CD4-positive, alpha-beta T cell treated with Interleukin-1 beta for 1 hour (primary cell): ENCODE data around the gene FRA10AC1.
"Not testable (repeated sequence)": the region's sequence is repeated elsewhere in the genome, so short reads cannot be mapped to it uniquely, and the experiment has no call there.

ENCODE experiments used
- DNase-seq, 2 donors: peaks; one replicate each; pipeline ENCODE4 v3.0.0-alpha.2; 2020 to 2022

The FRA10AC1 gene

DNA sequence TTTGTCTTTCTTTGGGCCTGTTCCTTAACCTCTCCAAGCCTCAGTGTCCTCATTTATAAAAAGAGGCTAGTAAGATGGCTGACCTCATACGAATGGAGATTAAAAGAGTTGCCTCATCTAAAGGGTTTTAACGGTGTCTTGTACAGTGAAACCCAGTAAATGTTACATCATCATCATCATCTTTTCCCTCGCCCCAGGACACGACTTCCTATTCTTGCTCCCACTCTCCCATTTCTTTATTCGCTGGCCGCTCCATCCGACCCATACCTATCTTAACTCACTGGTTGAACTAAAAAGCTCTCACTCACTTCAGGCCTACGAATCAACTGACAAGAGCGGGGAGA, 554 bp downstream of the FRA10AC1 start:
- no peak for DNase-seq

DNA sequence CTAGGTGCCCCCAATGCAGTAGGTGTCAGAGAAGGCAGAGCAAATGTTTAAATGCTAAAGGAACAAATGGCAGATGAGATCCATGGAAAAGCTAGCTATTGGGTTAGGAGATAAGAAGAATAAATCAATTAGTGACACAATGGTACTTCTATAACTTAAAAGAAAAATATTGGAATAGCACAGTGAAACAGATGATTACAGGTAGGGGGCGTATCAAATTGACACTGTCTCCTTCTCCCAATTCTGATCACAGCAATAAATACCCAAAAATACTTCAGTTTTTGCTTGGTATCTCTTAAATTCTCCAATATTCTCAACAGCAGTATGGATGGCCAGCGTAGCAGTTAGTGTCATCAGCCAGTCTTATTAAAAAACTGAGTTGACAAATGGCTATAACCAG, 5.2 kb downstream of the FRA10AC1 start:
- DNase-seq: no peak

DNA sequence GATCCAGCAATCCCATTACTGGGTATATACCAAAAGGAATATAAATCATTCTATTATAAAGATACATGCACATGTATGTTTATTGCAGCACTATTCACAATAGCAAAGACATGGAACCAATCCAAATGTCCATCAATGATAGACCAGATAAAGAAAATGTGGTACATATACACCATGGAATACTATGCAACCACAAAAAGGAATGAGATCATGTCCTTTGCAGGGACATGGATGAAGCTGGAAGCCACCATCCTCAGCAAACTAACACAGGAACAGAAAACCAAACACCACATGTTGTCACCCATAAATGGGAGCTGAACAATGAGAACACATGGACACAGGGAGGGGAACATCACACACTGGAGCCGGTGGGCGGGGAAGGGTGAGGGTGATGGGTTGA, 5.8 kb downstream of the FRA10AC1 start:
- DNase-seq: not testable (repeated sequence)

DNA sequence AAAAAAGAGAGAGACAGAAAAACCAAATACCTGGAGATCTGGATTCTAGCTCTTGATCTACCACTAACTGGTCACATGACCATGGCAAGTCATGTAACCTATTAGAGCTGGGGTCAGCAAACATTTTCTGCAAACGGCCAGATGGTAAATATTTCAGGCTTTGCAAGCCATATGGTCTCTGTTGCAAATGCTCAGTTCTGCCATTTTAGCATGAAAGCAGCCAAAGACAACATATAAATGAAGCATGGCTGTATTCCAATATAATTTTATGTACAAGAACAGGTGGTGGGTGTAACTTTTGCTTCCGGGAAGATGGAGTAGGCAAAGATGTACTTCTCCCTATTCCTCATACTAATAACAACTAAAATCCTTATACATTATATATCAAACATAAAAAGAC, 6.7 kb downstream of the FRA10AC1 start:
- no peak for DNase-seq

DNA sequence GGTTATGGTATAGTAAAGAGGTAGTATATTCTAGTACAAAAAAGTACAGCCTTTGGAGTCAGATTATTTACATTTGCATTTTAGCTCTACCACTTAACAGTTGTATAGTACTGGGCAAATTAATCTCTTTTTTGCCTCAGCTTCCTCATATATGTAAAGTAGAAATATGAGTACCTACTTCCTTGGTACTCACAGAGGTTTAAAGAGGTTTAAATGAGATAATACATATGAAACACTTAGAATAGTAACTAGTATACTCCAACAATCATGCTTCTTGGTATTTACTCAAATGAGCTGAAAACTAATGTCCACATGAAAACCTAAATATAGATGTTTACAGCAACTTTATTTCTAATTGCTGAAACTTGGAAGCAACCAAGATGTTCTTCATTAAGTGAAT, 14.7 kb downstream of the FRA10AC1 start:
- no peak for DNase-seq

DNA sequence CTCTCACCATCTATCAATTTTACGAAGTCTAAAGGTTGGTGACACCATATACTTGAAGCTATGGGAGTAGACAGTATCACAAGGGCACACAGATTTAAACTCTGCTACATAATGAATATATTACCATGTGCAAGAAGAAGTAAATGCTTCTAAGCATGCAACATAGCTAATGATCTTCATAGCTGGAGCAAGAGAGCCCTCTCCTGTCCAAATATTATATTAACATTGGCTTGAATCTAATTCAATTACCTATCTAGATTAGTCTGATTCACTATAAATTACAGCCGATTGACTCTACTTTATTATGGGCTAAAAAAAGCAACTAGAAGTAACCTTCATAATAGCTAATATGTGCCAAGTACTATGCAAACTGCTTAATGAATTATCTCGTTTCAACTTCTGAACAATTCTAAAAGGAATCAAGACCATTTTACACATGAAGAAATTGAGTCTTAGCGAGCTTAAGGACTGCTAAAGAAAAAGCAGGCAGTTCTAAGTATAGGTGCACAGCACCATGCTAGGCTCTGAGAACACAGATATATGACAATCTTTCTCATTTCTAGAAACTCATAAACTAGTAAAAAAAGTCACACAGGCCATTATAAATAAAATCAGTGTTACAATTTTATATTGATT, 21.9 kb downstream of the FRA10AC1 start:
- DNase-seq: peak in 1 of 2 donors; percentile 16

DNA sequence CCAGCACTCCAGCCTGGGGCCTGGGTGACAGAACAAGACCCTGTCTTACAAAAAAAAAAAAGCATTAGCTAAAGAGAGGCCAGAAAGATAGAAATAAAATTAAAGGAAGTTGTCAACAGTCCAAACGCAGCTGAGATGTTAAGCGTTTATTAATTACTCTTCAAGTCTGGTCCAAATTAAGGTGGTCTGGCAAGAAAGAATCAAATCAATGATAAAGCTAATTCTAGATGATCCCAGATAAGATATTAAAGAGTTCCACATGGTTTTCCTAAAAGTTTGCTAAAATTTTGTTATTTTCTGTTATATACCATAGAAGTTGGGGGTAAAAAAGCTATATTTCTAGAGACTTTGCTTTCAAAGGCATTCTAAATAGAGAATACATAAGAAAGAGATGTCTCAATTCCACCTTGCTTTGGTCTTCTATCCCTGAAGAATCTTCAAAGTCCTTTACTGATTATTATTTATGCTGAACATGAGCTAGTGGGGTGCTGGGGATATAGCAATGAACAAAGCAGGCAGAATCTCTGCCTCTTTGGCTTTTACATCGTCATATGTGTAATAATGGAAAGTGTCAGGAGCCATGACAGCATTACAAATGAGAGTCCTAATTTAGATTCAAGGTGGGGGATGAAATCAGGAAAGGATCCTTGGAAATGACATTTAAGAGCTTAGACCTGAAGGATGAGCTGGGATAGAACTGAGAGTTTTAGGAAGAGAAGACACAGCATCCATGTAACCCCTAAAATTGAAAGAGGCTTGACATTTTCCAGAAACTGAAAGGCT, 23.4 kb downstream of the FRA10AC1 start:
- no peak for DNase-seq

DNA sequence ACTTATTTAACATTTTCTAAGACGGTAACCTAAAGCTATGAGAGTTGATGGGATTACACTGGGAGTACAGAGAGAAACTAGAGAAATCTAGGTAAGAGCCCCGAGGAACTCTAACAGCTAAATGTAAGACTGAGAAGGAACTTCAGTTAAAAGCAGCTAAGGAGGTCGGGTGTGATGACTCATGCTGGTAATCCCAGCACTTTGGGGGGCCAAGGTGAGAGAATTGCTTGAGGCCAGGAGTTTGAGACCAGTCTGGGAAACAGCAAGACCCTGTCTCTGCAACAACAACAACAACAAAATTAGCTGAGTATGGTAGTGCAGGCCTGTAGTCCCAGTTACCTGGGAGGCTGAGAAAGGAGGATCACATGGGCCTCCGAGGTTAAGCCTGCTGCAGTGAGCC, 24.0 kb downstream of the FRA10AC1 start:
- DNase-seq: no peak

DNA sequence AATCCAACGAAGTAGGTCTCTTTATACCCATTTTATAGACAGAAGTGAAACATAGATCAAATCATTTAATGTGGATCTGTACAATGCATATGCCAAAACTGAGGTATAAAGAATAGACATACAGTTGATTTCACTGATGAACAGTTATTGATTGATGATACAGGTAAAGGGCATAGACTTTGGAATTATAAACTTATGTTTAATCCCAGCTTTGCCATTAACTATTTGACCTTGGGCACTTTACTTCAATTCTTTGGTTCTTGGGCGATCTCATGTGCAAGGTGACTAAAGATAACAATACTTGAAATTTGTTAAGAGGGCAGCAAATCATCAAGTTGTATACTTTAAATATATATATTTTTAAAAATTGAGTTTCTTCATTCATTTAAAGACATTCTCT, 28.6 kb downstream of the FRA10AC1 start:
- DNase-seq: no peak

DNA sequence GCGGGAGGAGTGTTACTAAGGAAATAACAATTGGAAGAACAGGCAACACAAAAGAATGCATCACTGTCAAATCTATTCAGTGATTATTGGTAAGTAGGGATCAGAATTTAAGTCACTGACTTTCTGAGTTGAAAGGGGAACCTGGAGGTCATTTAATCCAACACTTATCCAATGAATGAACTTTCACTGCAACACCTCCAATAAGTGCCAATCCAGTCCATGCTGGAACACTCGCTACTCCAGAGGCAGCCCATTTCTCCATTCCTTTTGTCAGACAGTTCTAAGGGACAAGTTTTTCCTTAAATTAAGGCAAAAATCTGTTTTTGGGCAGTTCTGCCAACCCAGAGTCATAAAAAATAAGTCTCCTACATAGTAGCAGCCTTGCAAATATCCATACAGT, 29.5 kb downstream of the FRA10AC1 start:
- no peak for DNase-seq

DNA sequence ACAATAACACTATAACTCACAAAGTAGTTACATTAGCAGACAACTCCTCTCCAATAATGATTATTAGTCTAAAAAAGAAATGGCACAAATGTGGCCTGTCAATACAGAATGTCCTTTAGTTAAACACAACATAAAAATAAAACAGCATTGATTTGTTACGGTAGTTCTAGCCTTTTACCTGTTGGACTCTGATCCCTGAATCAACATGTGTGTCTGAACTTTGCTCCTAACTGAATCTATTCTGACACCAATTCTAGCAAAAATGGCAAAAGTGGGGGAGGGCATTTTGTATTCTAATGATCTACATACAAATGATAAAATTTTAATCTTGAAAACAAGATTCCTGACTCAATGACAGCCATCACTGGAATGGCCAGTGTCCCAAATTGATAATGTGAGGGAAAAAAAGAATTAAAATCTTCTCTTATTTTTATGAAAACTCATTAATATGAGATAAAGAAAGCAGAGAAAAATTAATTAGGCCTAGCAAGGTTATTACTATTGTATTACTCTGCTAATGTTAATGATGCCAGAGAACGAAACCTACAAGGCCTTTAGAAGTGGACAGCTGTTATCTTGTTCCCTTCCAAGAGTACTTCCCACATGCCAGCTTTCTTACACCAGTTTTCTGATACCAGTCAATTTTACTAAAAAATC, 30.2 kb downstream of the FRA10AC1 start:
- no peak for DNase-seq

DNA sequence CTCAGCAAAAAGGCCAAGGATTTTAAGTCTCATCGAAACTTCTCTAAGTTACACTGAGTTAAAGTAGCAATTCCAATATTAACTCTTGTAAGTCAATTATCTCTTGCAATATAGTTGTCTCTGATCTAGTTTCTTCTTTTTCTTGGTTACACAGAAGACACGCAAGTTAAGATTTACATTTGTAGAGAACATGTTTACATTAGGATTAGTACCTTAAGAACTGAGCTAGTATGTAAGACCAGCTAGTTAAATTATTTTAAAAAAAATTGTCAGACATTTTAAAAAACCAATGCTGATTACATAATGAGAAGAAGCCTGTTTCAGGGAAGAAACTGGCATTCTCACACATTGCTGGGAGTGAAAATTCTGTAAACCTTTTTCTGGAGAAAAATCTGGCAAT, 31.4 kb downstream of the FRA10AC1 start:
- DNase-seq: no peak

DNA sequence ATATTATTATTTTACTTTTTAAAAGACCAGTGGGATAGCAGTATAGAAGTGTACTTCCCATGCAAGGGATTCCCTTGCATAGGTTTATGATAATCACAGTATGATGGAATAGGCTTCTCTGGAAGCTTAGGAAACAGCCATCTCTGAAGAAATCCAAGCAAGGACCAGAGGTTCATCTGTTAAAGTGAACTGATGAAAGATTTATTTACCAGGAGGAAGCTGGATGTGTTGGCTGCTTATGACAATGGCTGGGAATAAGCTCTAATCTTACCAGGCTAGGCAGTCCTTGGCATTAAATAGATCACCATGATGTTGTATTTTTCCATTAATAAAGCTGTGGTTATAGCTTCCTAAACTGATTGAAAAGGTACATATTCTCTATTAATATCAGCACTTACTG, 32.0 kb downstream of the FRA10AC1 start:
- no peak for DNase-seq

DNA sequence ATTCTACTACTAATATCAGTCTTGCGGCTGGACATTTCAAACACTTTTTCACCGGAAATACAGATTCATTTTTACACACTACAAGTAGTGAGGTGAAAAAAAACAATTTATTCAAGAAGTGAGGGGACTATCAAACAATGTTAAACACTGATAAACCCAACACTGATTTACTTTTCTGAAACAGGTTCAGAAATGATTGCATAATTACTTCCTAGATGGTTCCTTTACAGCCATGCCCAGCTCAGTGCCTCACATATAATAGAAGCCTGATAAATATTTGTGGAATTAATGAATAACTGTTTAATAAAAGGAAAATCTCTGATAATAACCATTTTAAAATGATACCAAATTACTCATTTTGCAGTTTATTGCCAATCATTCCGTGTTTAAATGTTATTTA, 34.6 kb downstream of the FRA10AC1 start:
- no peak for DNase-seq

DNA sequence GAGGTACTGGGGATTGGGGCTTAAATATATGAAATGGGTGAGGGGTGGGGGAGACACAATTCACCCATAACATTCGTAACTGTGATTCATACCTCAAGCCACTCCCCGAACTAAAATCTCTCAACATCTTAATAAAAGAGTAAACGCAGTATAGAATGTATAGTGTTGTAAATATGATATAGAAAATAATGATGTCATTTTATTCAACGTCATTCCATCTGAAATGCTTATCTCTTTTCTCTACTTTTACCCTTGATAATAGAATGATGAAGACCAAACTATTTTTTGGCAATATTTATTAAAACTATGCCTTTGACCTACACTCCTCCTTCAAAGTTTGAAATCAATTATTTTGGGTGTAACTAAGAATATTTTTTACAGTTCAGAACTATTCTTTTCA, 36.4 kb downstream of the FRA10AC1 start:
- no peak for DNase-seq

DNA sequence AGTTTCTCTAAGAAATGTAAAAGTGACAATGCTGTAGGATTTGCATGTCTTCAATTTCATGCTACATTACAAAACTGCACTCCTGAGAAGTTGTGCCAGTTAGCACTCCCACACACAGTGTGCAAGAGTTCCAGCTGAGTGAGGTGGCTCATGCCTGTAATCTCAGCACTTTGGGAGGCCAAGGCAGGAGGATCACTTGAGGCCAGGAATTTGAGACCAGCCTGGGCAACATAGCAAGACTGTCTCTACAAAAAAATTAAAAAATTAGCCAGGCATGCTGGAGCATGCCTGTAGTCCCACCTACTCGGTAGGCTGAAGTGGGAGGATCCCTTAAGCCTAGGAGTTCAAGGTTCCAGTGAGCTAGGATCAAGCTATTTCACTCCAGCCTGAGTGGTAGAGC, 44.6 kb downstream of the FRA10AC1 start:
- no peak for DNase-seq

DNA sequence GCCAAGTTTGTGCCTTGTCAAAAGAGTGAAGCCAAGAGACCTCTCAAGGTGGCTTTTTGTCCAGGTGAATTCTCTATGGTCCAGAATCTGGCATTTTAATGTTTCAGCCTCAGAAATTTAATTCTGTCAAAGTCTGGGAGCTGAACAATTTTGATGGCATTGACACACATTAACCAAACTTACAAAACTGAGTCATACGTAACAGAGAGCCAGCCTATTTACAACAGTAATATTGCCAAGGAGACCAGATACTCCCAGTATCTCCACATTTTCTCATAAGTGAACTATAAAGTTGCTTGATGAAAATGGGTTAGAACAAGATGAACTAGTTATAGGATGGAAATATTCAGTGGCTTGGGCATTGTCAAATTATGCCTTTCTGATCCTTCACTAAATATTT, 46.2 kb downstream of the FRA10AC1 start:
- no peak for DNase-seq

DNA sequence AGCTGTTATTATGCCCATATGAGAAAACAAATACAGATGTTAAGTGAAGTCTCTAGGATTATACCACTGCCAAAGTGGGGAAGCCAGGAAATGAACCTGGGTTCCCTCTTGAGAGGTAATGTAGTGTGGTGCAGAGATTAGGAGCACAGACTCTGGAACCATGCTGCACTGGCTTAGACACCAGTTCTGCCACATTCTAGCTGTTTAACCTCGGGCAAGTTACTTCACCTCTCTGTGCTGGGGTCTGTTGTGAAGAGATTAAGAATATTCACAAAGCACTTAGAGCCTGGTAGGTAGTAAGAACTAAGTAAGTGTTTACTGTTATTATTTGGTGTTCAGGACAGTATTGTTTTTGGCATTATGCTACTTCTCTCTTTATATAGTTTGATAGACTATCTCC, 48.2 kb downstream of the FRA10AC1 start:
- no peak for DNase-seq

DNA sequence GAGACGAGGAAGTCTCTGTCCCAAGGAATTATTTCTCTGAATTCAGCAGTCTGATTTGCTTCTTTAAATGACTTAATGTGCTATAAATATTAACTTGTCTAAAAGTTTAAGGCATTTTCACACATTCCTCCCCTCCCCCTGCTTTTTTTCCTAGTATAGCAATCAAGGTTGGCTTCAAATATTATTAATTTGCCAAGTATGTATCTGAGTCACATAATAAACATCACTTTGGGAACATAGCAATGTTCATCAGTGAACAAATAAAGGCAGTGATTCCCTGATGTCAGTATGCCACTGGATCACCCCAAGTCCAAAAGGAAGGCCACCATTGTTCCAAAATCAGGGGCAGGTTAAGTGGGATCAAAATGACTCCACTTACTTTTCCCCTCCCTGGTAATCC, 49.5 kb downstream of the FRA10AC1 start:
- no peak for DNase-seq

DNA sequence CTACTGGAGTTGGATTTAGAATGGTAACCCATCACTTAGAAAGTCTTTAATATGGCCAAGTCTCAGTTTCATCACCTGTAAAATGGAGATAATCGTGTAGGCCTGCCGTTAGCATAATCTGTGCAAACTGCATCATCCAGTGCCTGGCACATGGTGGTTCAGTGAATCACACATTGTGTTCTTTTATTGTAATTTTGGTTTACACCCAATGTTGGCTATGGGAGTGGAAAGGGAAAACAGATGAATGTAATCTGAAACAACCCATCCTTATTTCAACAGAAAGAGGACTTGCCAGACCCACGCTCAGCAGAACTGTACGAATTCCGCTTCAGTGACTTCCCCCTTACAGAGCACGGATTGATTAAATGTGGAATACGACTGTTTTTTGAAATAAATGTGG, 62.6 kb downstream of the FRA10AC1 start:
- DNase-seq: no peak

DNA sequence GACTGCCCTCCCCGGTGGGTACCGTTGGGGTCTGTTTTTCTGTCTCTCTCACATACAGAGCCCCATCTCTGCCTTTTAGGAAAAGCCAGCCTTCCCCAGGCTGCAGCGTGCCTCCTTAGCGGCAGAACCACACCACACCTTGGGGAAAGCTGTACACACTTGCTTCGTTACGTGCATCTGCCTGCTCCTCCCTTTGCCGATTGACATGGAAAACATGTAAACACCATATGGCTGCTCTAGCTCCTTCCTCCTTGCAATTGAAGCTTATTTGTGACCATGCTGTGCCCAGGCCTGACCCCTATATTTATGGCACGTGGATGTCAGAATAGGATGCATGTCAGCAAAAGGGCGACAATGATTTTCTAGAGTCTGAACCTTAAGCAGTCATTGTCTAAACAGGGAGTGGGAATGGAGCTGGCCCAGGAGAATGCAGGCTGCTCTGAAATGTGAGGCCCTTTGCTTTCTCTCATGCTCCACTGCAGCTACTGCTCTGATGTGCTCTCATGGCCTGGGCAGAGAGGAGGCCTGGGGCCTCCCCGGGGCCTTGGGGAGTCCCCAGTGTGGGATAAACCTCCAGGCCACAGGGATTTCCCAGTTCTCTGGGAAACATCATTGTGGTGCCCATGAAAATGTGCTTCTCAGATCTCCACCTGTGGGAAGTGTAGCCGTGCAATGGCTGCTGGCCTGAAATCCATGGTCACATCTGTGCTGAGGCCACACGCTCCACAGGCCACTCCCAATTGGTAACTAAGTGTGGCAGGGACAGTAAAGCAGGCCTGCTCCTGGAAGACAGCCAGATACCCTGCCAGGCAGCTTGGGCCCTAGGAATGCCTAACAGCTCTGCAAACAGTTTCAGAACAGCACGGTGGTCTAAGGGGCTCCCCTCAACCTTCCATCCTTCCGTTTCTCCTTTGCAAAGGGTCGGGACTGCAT, 71.5 kb downstream of the FRA10AC1 start:
- DNase-seq: no peak

DNA sequence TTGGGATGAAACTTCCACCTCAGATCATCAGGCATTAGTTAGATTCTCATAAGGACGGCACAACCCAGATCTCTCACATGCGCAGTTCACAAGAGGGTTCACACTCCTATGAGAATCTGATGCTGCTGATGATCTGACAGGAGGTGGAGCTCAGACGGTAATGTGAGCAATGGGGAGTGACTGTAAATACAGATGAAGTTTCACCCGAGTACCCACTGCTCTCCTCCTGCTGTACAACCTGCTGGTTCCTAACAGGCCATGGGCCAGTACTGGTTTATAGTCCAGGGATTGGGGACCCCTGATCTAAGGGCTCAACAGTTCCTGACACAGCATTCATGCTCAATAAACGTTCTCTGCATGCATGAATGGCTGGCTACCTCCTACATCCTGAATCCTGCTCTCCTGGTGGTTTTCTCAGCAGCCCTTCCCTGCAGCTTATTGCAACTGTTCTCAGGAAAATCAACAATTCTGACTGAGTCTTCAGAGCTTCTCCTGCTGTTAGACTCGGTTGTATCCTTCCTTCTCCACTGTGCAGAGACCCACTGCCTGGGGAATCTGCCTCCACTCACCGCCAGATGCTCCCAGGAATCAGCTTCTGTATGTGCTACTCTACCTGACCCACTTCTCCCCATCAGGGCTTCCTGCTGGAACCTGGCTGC, 72.6 kb downstream of the FRA10AC1 start:
- DNase-seq: no peak

DNA sequence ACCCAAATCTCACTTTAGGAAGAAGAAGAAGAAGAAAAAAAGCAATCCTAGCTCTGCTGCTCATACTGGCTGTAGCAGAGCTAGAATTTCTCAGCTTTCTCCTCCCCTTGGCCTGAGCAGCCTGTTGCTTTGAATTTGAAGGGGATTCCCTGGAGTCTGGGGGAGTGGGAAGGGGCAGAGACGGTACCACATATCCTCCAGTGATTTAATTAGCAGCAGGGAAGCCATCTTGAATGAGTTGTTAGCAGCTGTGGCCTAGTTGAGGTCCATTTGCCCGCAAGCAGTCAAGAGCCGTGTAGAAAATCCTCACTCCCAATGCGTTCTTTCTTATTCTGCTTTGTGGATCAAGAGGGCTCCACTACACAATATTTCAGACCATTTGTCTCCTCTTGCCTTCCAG, 73.5 kb downstream of the FRA10AC1 start:
- DNase-seq: no peak
